ENCODE results near the gene FAM240B. TPM values are rescaled to one million over a fixed set of nuclear protein-coding genes. Genes with fewer than 3 reads are reported as not detected.

FAM240B gene
- total and polyA plus RNA-seq, 10 donors, result not detected

GRCh38 chr9:38705917-38706316, 14.0 kb downstream of the FAM240B start:
- no peak overlapping the region for H3K27ac ChIP-seq
- no peak for TF ChIP-seq POLR2A (IDR thresholded peaks at IDR 0.05)
- TF ChIP-seq POLR2AphosphoS5 (IDR thresholded peaks at IDR 0.05), result no peak
- TF ChIP-seq CTCF (IDR thresholded peaks at IDR 0.05 in 8 of 11, conservative IDR thresholded peaks at IDR 0.05 in 3 of 11), result no peak
- intact Hi-C loops (cut with DNase I; ENCODE audit: low total_unique reads), result no loop called here

GRCh38 chr9:38700695-38701094, 19.2 kb downstream of the FAM240B start:
- Histone ChIP-seq H3K27me3 (replicated peaks in 1 of 7) (peaks cover 0 to 3% (median 0%) of the 10 kb centered on the region in 7 donors), H3K9me3 (no peaks in the 10 kb centered on the region), H3K4me1 (no peaks in the 10 kb centered on the region), H3K27ac (no peak overlapping the region), H3K4me3 (no peak overlapping the region), H3K36me3 (no peaks in the 10 kb centered on the region)
- WGBS, 5 donors, result 81 to 100% (median 94%) methylated on average over 1 of the region's 1 CpG
- intact Hi-C loops (cut with DNase I; ENCODE audit: low total_unique reads), result no loop called here
- DNase-seq, result no peak
- no peak for TF ChIP-seq CTCF (IDR thresholded peaks at IDR 0.05 in 8 of 11, conservative IDR thresholded peaks at IDR 0.05 in 3 of 11)

More at GRCh38 chr9:38705917-38706316, 14.0 kb downstream of the FAM240B start:
- no peaks in the 10 kb centered on the region for H3K4me1 ChIP-seq
- no peaks in the 10 kb centered on the region for H3K36me3 ChIP-seq
- WGBS, 5 donors, result 76 to 86% (median 81%) methylated on average over 6 of the region's 6 CpGs
- no peaks in the 10 kb centered on the region for H3K9me3 ChIP-seq
- H3K27me3 ChIP-seq (replicated peaks in 1 of 7), result peaks cover 0 to 28% (median 0%) of the 10 kb centered on the region in 7 donors
- no peak for DNase-seq
- no peak overlapping the region for H3K4me3 ChIP-seq

- TF ChIP-seq POLR2A (IDR thresholded peaks at IDR 0.05) (no peak), POLR2AphosphoS5 (IDR thresholded peaks at IDR 0.05) (no peak), CTCF (IDR thresholded peaks at IDR 0.05 in 8 of 11, conservative IDR thresholded peaks at IDR 0.05 in 3 of 11) (no peak)
- H3K27ac ChIP-seq, result no peak overlapping the region
- DNase-seq, result no peak
- no peaks in the 10 kb centered on the region for H3K27me3 ChIP-seq (replicated peaks in 1 of 7)
- intact Hi-C loops (cut with DNase I; ENCODE audit: low total_unique reads), result no loop called here
- no peaks in the 10 kb centered on the region for H3K36me3 ChIP-seq
- no peaks in the 10 kb centered on the region for H3K9me3 ChIP-seq
- no peaks in the 10 kb centered on the region for H3K4me1 ChIP-seq
- WGBS, 5 donors, result 43 to 65% (median 58%) methylated on average over 7 of the region's 7 CpGs
- no peak overlapping the region for H3K4me3 ChIP-seq
These were observed 20.6 kb downstream of the FAM240B start for GRCh38 chr9:38699337-38699736.

GRCh38 chr9:38697776-38698300, 22.1 kb downstream of the FAM240B start:
- Histone ChIP-seq H3K4me1 (no peaks in the 10 kb centered on the region), H3K27ac (no peak overlapping the region), H3K36me3 (no peaks in the 10 kb centered on the region), H3K9me3 (no peaks in the 10 kb centered on the region), H3K27me3 (replicated peaks in 1 of 7) (no peaks in the 10 kb centered on the region), H3K4me3 (no peak overlapping the region)
- DNase-seq, result no peak
- intact Hi-C loops (cut with DNase I; ENCODE audit: low total_unique reads), result no loop called here
- TF ChIP-seq CTCF (IDR thresholded peaks at IDR 0.05 in 8 of 11, conservative IDR thresholded peaks at IDR 0.05 in 3 of 11) (no peak), POLR2AphosphoS5 (IDR thresholded peaks at IDR 0.05) (no peak), POLR2A (IDR thresholded peaks at IDR 0.05) (no peak)
- WGBS, 5 donors, result 41 to 68% (median 59%) methylated on average over 2 of the region's 2 CpGs

Measured in spleen (tissue), 11 donors.